Measurements from ENCODE around the gene PLA2G12A. TPM values are rescaled to one million over a fixed set of nuclear protein-coding genes. Genes with fewer than 3 reads are reported as not detected.

The PLA2G12A gene
- total and polyA plus RNA-seq, 9 of the 15 experiments (the other 6 are each of a cell fraction or from before 2014, with no cell fraction given): 24.2 to 226 (median 80.5) TPM

- intact Hi-C loops (cut with micrococcal nuclease) (no loop called here), in situ Hi-C loops (cut with MboI) (no loop called here)
- peak; percentile 75 for ATAC-seq
- TF ChIP-seq KLF6 (CRISPR knock-in tag; IDR thresholded peaks at IDR 0.05; ENCODE audit: borderline replicate concordance) (peak; percentile 67; the same call in 1 of the 2 replicates), NR1H2 (CRISPR knock-in tag; IDR thresholded peaks at IDR 0.05) (no peak), MYC (IDR thresholded peaks at IDR 0.05; ENCODE audit: low read depth, low read length) (0 out of 2 replicates have a peak, but pooled peaks have one; percentile 10), MYC (CRISPR knock-in tag; IDR thresholded peaks at IDR 0.05; ENCODE audit: borderline replicate concordance, low read depth) (no peak), LARP7 (IDR thresholded peaks at IDR 0.05) (no peak), ZNF197 (CRISPR knock-in tag; IDR thresholded peaks at IDR 0.05; ENCODE audit: low read depth) (0 out of 2 replicates have a peak, but pooled peaks have one; percentile 39), RCOR1 (IDR thresholded peaks at IDR 0.05; ENCODE audit: borderline replicate concordance in 1 of 2, low read depth in 2 of 2, low read length in 2 of 2) (0 out of 4 replicates have a peak, but pooled peaks of 1 of the 2 experiments have one; percentile 49), ZNF143 (CRISPR knock-in tag; IDR thresholded peaks at IDR 0.05) (no peak), NR2C1 (IDR thresholded peaks at IDR 0.05) (no peak), NR2C1 (tag; IDR thresholded peaks at IDR 0.05) (peak; percentile 68; the same call in 1 of the 2 replicates), SMAD4 (CRISPR knock-in tag; conservative IDR thresholded peaks at IDR 0.05) (peak; percentile 78), PRPF4 (IDR thresholded peaks at IDR 0.05; ENCODE audit: insufficient read depth, low read depth, low read length, poor library complexity, severe bottlenecking) (no peak), ARID1B (IDR thresholded peaks at IDR 0.05) (peak; percentile 60)
- TF ChIP-seq, protein P1, sequence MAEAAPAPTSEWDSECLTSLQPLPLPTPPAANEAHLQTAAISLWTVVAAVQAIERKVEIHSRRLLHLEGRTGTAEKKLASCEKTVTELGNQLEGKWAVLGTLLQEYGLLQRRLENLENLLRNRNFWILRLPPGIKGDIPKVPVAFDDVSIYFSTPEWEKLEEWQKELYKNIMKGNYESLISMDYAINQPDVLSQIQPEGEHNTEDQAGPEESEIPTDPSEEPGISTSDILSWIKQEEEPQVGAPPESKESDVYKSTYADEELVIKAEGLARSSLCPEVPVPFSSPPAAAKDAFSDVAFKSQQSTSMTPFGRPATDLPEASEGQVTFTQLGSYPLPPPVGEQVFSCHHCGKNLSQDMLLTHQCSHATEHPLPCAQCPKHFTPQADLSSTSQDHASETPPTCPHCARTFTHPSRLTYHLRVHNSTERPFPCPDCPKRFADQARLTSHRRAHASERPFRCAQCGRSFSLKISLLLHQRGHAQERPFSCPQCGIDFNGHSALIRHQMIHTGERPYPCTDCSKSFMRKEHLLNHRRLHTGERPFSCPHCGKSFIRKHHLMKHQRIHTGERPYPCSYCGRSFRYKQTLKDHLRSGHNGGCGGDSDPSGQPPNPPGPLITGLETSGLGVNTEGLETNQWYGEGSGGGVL (CRISPR knock-in tag; IDR thresholded peaks at IDR 0.05): 0 out of 2 replicates have a peak, but pooled peaks have one; percentile 35
- TF ChIP-seq, protein P2, sequence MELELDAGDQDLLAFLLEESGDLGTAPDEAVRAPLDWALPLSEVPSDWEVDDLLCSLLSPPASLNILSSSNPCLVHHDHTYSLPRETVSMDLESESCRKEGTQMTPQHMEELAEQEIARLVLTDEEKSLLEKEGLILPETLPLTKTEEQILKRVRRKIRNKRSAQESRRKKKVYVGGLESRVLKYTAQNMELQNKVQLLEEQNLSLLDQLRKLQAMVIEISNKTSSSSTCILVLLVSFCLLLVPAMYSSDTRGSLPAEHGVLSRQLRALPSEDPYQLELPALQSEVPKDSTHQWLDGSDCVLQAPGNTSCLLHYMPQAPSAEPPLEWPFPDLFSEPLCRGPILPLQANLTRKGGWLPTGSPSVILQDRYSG (tag; conservative IDR thresholded peaks at IDR 0.05; ENCODE audit: low read depth): peak; percentile 84
- TF ChIP-seq, protein P3, sequence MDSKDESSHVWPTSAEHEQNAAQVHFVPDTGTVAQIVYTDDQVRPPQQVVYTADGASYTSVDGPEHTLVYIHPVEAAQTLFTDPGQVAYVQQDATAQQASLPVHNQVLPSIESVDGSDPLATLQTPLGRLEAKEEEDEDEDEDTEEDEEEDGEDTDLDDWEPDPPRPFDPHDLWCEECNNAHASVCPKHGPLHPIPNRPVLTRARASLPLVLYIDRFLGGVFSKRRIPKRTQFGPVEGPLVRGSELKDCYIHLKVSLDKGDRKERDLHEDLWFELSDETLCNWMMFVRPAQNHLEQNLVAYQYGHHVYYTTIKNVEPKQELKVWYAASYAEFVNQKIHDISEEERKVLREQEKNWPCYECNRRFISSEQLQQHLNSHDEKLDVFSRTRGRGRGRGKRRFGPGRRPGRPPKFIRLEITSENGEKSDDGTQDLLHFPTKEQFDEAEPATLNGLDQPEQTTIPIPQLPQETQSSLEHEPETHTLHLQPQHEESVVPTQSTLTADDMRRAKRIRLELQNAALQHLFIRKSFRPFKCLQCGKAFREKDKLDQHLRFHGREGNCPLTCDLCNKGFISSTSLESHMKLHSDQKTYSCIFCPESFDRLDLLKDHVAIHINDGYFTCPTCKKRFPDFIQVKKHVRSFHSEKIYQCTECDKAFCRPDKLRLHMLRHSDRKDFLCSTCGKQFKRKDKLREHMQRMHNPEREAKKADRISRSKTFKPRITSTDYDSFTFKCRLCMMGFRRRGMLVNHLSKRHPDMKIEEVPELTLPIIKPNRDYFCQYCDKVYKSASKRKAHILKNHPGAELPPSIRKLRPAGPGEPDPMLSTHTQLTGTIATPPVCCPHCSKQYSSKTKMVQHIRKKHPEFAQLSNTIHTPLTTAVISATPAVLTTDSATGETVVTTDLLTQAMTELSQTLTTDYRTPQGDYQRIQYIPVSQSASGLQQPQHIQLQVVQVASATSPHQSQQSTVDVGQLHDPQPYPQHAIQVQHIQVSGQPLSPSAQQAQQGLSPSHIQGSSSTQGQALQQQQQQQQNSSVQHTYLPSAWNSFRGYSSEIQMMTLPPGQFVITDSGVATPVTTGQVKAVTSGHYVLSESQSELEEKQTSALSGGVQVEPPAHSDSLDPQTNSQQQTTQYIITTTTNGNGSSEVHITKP (IDR thresholded peaks at IDR 0.05; ENCODE audit: partially characterized antibody): peak; percentile 38
Measured at GRCh38 chr4:109750652-109751244, 20.9 kb upstream of the PLA2G12A start.

More at GRCh38 chr4:109750652-109751244, 20.9 kb upstream of the PLA2G12A start:
- Histone ChIP-seq H3K4me3 (no peak overlapping the region), H3K27me3 (ENCODE audit: control insufficient read depth in 2 of 2, insufficient read depth in 2 of 2, low read length in 2 of 2) (no peaks in the 10 kb centered on the region), H3K4me1 (replicated peaks in 1 of 2; ENCODE audit: control insufficient read depth in 2 of 2, insufficient read depth in 2 of 2, low read length in 2 of 2) (peaks cover 2 to 16% of the 10 kb centered on the region in 2 experiments; a peak in 3 of 5 replicates), H3K27ac (ENCODE audit: extremely low read depth, low read depth, low read length) (peak overlapping the region; percentile 30; the same call in 1 of the 3 replicates), H3K4me2 (ENCODE audit: insufficient read depth, low read length) (peak overlapping the region; percentile 45), H3K9me1 (ENCODE audit: control insufficient read depth, insufficient read depth, low read length) (no peaks in the 10 kb centered on the region), H2AFZ (ENCODE audit: low read depth, low read length) (peak overlapping the region; percentile 91), H4K20me1 (replicated peaks; ENCODE audit: control insufficient read depth, insufficient read depth, low read length) (no peaks in the 10 kb centered on the region), H3K9ac (ENCODE audit: insufficient read depth in 1 of 2, low read depth in 2 of 2, low read length in 2 of 2) (no peak overlapping the region), H3K36me3 (ENCODE audit: control insufficient read depth, insufficient read depth, low read length) (no peaks in the 10 kb centered on the region), H3K9me3 (replicated peaks; ENCODE audit: control insufficient read depth, insufficient read depth, low read depth, low read length) (no peaks in the 10 kb centered on the region), H3K79me2 (ENCODE audit: control insufficient read depth, insufficient read depth, low read length) (no peaks in the 10 kb centered on the region)
- 8% methylated on average over 4 of the region's 4 CpGs for WGBS (ENCODE audit: insufficient coverage, low coverage, missing lambda C conversion rate)
- no TSS peak for BruUV-seq (replicated peaks)
- ChIA-PET POLR2A (interaction anchor here (1.3 kb wide), 2 partner anchors 14 kb away, joined by 3 to 5 read pairs; no protein-coding TSS in a partner anchor), CTCF (ENCODE audit: low intra/inter-chr PET ratio) (no interaction called here)
- DNase-seq (ENCODE audit: extremely low read depth in 1 of 4, low spot score in 3 of 4) (no peak), FAIRE-seq (no peak)

All from K562 (cell line).